Activated naive CD8-positive, alpha-beta T cell (primary cell): ENCODE results near the gene GFY.
A peak's percentile ranks its signal among the peaks of the same experiment; 100 is the strongest.
"Not testable (repeated sequence)": the region's sequence is repeated elsewhere in the genome, so short reads cannot be mapped to it uniquely, and the experiment has no call there.

Experiments
- H3K27ac Mint-ChIP-seq: one replicate; pipeline ENCODE4 v1.8.0; 2021; ENCODE audit warnings: mixed read lengths
- H3K27me3 Mint-ChIP-seq: one replicate; pipeline ENCODE4 v1.8.0; 2021; ENCODE audit warnings: mixed read lengths
- H3K36me3 Mint-ChIP-seq: one replicate; pipeline ENCODE4 v1.8.0; 2021; ENCODE audit warnings: mixed read lengths
- H3K4me1 Mint-ChIP-seq: one replicate; pipeline ENCODE4 v1.8.0; 2021; ENCODE audit warnings: low read depth, mixed read lengths
- H3K4me3 Mint-ChIP-seq: one replicate; pipeline ENCODE4 v1.8.0; 2021; ENCODE audit warnings: mild to moderate bottlenecking, mixed read lengths
- H3K9me3 Mint-ChIP-seq: one replicate; pipeline ENCODE4 v1.8.0; 2021; ENCODE audit warnings: low read depth, mixed read lengths

The GFY gene

GRCh38 chr19:49442354-49442753 is 17.2 kb downstream of the GFY start:
- peaks cover 25% of the 10 kb centered on the region for H3K4me1 Mint-ChIP-seq
- H3K9me3 Mint-ChIP-seq = no peaks in the 10 kb centered on the region
- H3K36me3 Mint-ChIP-seq = no peaks in the 10 kb centered on the region
- peaks cover 42% of the 10 kb centered on the region for H3K27me3 Mint-ChIP-seq
- no peak overlapping the region for H3K27ac Mint-ChIP-seq
- peak overlapping the region; percentile 79 for H3K4me3 Mint-ChIP-seq

DNA sequence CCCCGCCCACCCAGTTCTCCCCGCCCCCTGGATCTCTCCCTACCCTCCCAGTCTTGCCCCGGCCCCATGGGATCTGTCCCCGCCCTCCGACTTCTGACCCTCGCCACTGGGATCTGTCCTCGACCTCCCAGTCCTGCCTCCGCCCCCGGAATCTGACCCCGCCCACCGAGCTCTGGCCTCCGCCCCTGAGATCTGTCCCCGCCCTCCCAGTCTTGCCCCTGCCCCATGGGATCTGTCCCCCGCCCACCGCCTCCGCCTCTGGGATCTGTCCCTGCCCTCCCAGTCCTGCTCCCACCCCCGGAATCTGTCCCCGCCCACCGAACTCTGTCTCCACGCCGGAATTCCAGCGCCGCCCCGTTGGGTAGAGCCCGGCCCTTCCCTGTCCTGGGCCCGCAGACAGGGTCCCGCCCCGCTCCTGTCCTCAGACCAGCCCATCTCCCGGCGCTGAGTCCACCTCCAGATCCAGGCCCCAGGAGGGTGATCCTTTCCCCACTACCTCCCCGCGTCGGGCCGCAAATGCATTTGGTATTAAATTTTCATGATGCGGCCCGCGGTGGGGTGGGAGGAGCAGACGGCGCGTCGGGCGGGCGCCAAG is 17.7 kb downstream of the GFY start:
- peaks cover 25% of the 10 kb centered on the region for H3K4me1 Mint-ChIP-seq
- H3K27me3 Mint-ChIP-seq = peaks cover 37% of the 10 kb centered on the region
- H3K36me3 Mint-ChIP-seq = no peaks in the 10 kb centered on the region
- H3K4me3 Mint-ChIP-seq = peak overlapping the region; percentile 79
- no peaks in the 10 kb centered on the region for H3K9me3 Mint-ChIP-seq
- no peak overlapping the region for H3K27ac Mint-ChIP-seq

- Mint-ChIP-seq H3K9me3 (no peaks in the 10 kb centered on the region), H3K27ac (peak overlapping the region; percentile 76), H3K4me3 (peak overlapping the region; percentile 79), H3K4me1 (peaks cover 29% of the 10 kb centered on the region), H3K36me3 (peaks cover 2% of the 10 kb centered on the region), H3K27me3 (peaks cover 30% of the 10 kb centered on the region)
These were observed 18.3 kb downstream of the GFY start for GRCh38 chr19:49443366-49444099.

GRCh38 chr19:49444100-49444700 is 19.0 kb downstream of the GFY start:
- peak overlapping the region; percentile 76 for H3K27ac Mint-ChIP-seq
- H3K4me3 Mint-ChIP-seq = peak overlapping the region; percentile 79
- H3K9me3 Mint-ChIP-seq, H3K36me3 Mint-ChIP-seq: not testable (repeated sequence)
- peaks cover 23% of the 10 kb centered on the region for H3K27me3 Mint-ChIP-seq
- peaks cover 31% of the 10 kb centered on the region for H3K4me1 Mint-ChIP-seq

- Mint-ChIP-seq H3K9me3 (no peaks in the 10 kb centered on the region), H3K27ac (no peak overlapping the region), H3K27me3 (peaks cover 10% of the 10 kb centered on the region), H3K4me1 (peaks cover 39% of the 10 kb centered on the region), H3K36me3 (peaks cover 2% of the 10 kb centered on the region), H3K4me3 (no peak overlapping the region)
These were observed 20.8 kb downstream of the GFY start for GRCh38 chr19:49445997-49446396.

DNA sequence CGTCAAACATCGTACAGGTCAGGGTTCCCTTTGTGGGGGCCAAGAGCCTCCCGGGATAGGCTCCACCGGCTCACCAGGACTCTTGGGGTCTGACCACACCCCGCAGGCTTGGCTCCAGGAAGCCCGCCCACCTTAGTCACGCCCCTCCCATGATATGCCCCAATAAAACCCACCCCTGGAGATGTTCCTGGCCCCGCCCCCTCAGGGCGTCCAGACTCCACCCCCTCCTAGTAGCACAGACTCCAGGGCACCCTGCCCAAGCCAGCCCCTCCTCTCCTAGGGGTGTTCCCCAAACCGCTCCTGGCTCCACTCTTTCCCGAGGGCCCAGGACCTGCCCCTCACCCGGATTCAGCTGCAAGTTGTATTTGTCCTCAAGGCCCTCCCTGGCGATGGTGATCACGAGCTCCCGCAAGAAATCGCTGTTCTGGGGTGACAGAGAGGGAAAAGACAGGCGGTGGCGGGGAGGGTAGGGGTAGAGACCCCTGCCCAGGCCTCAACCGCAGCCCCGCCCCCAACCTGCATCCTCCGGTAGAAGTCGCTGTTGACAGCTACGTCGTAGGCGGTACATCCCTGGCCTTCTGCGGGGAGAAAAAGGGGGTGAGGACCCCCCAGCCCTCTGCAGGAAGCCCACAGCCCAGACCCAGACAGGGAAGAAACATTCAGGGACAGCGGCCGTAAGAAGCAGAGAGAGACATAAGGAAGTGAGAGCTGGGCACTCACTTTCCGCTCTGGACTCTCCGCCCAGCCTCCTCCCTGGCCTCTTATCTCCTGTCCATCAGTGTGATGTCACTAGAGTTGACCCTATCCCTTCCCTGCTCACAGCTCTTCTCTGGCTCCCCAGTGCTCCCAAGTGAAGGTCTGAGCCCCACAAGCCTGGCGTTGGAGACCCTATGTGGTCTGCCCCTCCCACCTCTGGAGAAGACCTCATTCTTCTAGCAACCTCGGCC is 22.6 kb downstream of the GFY start:
- H3K4me3 Mint-ChIP-seq = no peak overlapping the region
- peaks cover 6% of the 10 kb centered on the region for H3K36me3 Mint-ChIP-seq
- H3K27ac Mint-ChIP-seq = no peak overlapping the region
- H3K9me3 Mint-ChIP-seq = no peaks in the 10 kb centered on the region
- H3K27me3 Mint-ChIP-seq = no peaks in the 10 kb centered on the region
- H3K4me1 Mint-ChIP-seq = peaks cover 38% of the 10 kb centered on the region

DNA sequence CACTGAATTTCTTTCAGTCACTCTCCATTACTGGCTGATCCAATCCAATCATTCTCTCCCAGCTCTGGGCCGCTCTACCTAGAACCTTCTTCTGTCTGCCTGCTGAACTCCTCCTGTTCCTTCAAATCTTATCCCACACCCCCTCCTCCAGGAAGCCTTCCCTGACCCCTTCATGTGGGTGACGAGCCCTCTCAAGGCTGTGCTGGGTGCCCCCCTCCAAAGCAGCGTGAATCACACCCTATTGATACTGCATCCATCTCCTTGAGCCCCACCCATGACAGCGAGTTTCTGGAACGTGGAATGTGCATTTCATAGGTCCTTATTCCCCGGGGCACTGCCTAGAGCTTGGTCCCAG is 23.2 kb downstream of the GFY start:
- Mint-ChIP-seq H3K27ac (no peak overlapping the region), H3K9me3 (no peaks in the 10 kb centered on the region), H3K27me3 (no peaks in the 10 kb centered on the region), H3K4me1 (peaks cover 40% of the 10 kb centered on the region), H3K36me3 (peaks cover 6% of the 10 kb centered on the region), H3K4me3 (peak overlapping the region; percentile 57)

GRCh38 chr19:49450405-49450804 is 25.2 kb downstream of the GFY start:
- Mint-ChIP-seq H3K9me3 (no peaks in the 10 kb centered on the region), H3K4me1 (peaks cover 41% of the 10 kb centered on the region), H3K27ac (peak overlapping the region; percentile 99), H3K27me3 (no peaks in the 10 kb centered on the region), H3K36me3 (peaks cover 6% of the 10 kb centered on the region), H3K4me3 (peak overlapping the region; percentile 100)

DNA sequence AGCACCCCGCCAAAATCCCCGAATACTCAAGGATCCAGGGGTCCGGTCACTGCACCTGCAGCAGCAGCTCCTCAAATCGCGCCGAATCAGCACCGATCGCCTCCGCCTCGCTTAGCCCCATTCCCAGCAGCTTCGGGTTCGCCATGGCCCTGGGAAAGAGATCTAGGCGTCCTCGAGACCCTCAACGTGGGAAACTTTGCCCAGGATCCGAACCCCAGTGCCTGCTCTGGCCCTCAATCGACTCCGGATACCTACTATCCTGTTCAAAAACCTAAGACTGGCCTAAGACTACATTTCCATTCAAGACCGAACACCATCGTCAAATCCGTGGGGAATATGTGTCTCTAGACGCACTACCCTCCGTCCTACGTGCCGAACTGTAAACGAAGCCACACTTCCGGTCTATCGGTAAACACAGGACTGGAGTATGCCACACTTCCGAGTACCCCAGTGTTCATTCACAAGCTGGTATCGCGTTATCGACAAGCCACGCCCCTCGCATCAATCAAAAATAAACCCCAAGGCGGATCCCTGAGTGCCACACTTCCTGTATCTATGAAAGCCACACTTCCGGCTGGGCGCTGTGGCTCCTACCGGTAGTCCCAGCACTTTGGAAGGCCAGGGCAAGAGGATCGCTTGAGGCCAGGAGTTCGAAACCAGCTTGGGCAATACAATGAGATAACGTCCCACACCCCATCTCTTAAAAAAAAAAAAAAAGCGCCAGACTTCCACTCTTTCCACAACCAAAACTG is 26.4 kb downstream of the GFY start, which contains the start of gene PIH1D1:
Gene PIH1D1, minus strand, starts transcription at position 385 of the 752 bp plus-strand sequence. Its CDS starts 240 bp downstream, at position 145.
- no peaks in the 10 kb centered on the region for H3K9me3 Mint-ChIP-seq
- peak within 1 kb of the TSS; percentile 100 for H3K4me3 Mint-ChIP-seq
- H3K27me3 Mint-ChIP-seq = no peaks in the 10 kb centered on the region
- peaks cover 48% of the 10 kb centered on the region for H3K4me1 Mint-ChIP-seq
- peaks cover 6% of the 10 kb centered on the region for H3K36me3 Mint-ChIP-seq
- peak within 1 kb of the TSS; percentile 100 for H3K27ac Mint-ChIP-seq

DNA sequence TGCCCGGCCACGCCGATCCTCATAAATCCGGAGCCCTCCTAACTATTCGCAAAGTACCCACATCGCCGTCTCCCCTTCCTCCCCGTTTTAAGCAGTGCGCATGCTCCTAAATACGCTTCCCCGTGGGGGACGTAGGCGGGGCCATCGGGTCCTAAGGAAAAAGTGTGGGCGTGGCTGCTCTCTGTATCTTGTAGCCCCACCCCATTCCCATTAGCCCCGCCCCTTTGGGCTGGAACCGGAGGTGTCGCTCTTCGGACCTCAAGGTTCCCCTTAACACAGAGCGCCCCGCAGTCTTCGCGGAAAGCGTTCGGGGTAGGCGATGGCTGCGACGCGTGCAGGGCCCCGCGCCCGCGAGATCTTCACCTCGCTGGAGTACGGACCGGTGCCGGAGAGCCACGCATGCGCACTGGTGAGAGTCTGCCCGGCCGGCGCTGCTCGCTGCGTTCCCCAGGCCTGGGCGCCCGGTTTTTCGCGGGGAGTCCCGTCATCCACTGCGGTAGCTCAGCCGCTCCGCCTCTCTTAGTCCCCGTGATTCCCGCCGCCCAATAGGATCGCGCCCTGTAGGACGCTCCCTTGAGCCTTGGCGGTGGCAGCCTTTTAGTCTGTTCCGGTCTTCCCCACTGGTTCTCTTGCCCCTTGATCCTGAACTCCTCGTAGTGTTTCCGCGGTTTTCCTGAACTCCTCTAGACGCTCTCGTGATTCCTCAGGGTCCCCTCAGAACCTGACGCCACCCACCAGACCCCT is 28.0 kb downstream of the GFY start, which contains the start of gene ALDH16A1:
Gene ALDH16A1, plus strand, starts transcription at position 213 of the 744 bp plus-strand sequence. Its CDS starts 107 bp downstream, at position 320.
- H3K27me3 Mint-ChIP-seq = no peaks in the 10 kb centered on the region
- no peaks in the 10 kb centered on the region for H3K9me3 Mint-ChIP-seq
- H3K27ac Mint-ChIP-seq = peak within 1 kb of the TSS; percentile 100
- H3K36me3 Mint-ChIP-seq = peaks cover 6% of the 10 kb centered on the region
- peaks cover 50% of the 10 kb centered on the region for H3K4me1 Mint-ChIP-seq
- H3K4me3 Mint-ChIP-seq = peak within 1 kb of the TSS; percentile 100

DNA sequence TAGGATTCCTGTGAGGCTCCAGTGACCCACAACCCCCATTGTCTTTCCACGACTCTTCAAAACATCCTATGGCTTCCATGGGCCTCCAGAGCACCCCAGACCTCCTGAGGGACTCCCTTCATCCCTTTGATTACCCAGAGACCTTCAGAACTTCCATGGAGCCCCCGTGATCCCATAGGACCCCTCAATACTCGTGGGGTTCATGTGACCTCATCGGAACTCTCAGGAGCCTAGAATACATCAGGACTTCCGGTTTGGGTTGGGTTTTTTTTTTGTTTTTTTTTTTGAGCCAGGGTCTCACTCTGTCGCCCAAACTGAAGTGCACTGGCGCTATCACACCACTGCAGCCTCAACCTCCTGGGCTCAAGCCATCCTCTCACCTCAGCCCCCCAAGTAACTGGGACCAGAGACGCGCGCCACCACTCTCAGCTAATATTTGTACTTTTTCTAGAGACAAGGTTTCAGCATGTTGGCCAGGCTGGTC is 28.6 kb downstream of the GFY start:
- Mint-ChIP-seq H3K27me3 (no peaks in the 10 kb centered on the region), H3K4me1 (peaks cover 45% of the 10 kb centered on the region), H3K36me3 (peaks cover 3% of the 10 kb centered on the region), H3K27ac (peak overlapping the region; percentile 100), H3K9me3 (no peaks in the 10 kb centered on the region), H3K4me3 (peak overlapping the region; percentile 100)

DNA sequence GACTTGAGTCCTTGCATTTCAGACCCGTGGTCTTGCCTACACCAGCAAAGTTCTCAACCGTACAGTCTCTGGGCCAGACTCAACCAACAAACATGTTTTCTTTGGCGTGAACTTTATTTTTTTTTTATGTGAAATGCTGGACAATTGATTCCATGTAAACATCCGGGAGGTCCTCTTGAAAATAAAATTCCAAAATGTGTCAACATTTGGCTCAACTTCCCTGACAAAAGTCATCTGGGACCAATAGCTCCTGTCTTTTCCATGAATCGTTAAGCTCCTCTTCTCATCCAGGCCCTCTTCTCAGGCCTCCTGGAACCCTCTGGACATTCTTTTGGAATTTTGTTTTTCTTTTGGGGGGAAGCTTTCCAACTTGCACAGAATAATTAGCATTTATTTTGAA is 30.6 kb downstream of the GFY start:
- no peaks in the 10 kb centered on the region for H3K27me3 Mint-ChIP-seq
- H3K4me1 Mint-ChIP-seq = peaks cover 31% of the 10 kb centered on the region
- H3K27ac Mint-ChIP-seq = peak overlapping the region; percentile 41
- peaks cover 3% of the 10 kb centered on the region for H3K36me3 Mint-ChIP-seq
- peak overlapping the region; percentile 20 for H3K4me3 Mint-ChIP-seq
- no peaks in the 10 kb centered on the region for H3K9me3 Mint-ChIP-seq

GRCh38 chr19:49456326-49456725 is 31.1 kb downstream of the GFY start:
- H3K27me3 Mint-ChIP-seq = no peaks in the 10 kb centered on the region
- peak overlapping the region; percentile 20 for H3K4me3 Mint-ChIP-seq
- H3K9me3 Mint-ChIP-seq = no peaks in the 10 kb centered on the region
- no peak overlapping the region for H3K27ac Mint-ChIP-seq
- H3K36me3 Mint-ChIP-seq = peaks cover 3% of the 10 kb centered on the region
- H3K4me1 Mint-ChIP-seq = peaks cover 30% of the 10 kb centered on the region
